A673 (cell line): ENCODE results near the gene PTGIS.

Experiments
- EZH2 ChIP-seq: fragments of 200-600 bp; sonication (generic); IDR thresholded peaks from 2 replicates; pipeline ENCODE4 v1.6.1; 2017; ENCODE audit warnings: borderline replicate concordance, low read depth, mild to moderate bottlenecking, mixed read lengths, antibody characterized with exemption, low read length; ENCODE audit not compliant: poor library complexity, severe bottlenecking
- TF ChIP-seq, protein P1 (sequence below): fragments of 300-800, 200-600 bp; sonication (generic); conservative IDR thresholded peaks from 2 replicates; pipeline ENCODE4 v1.5.1; 2017; ENCODE audit warnings: low read depth, mild to moderate bottlenecking, antibody characterized with exemption, low read length, moderate library complexity, mixed read lengths

DNA sequence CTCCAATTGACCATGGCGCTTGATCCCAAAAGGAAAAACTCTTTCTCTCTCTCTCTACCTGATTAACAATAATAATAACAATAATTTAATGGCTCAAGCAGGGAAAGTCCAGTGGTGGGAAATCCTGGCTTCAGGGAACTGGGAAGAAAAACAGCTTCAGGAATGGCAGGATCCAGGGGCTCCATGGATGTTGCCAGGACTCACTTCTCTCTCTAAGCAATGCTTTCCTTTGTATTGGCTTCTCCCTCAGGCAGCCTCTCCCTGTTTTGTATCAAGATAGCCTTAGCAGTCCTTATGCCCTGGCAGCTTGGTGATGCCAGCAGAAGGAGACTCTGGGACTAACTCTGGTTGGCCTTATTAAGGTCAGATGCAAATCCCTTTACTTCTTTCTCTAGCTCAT is 13.5 kb upstream of the PTGIS start:
- TF ChIP-seq, protein P1, sequence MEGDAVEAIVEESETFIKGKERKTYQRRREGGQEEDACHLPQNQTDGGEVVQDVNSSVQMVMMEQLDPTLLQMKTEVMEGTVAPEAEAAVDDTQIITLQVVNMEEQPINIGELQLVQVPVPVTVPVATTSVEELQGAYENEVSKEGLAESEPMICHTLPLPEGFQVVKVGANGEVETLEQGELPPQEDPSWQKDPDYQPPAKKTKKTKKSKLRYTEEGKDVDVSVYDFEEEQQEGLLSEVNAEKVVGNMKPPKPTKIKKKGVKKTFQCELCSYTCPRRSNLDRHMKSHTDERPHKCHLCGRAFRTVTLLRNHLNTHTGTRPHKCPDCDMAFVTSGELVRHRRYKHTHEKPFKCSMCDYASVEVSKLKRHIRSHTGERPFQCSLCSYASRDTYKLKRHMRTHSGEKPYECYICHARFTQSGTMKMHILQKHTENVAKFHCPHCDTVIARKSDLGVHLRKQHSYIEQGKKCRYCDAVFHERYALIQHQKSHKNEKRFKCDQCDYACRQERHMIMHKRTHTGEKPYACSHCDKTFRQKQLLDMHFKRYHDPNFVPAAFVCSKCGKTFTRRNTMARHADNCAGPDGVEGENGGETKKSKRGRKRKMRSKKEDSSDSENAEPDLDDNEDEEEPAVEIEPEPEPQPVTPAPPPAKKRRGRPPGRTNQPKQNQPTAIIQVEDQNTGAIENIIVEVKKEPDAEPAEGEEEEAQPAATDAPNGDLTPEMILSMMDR = no peak
- no peak for TF ChIP-seq EZH2
